Gastrocnemius medialis (tissue), 4 donors: Measurements from ENCODE around the gene RELT. TPM values are rescaled to one million over a fixed set of nuclear protein-coding genes. Genes with fewer than 3 reads are reported as not detected.

Experiments used
- ATAC-seq, 2 donors: fragments of 150-250 bp; one replicate each; pipeline ENCODE4 v1.9.1; 2016
- DNase-seq, 2 donors: peaks; one replicate each; pipeline ENCODE4 v3.0.0-alpha.2; 2019
- H3K27ac ChIP-seq, 4 donors: fragments of 200-600 bp; sonication (generic); 1 replicate in 1 of 4; 2 replicates in 3 of 4; pipeline ENCODE4 v1.5.1; 2016 to 2018; ENCODE audit warnings: mild to moderate bottlenecking in 2 of 4, moderate library complexity in 1 of 4
- H3K27me3 ChIP-seq, 3 donors: fragments of 200-600 bp; sonication (generic) in 2 of 3; 1 replicate in 1 of 3; 2 replicates in 2 of 3; pipeline versions ENCODE4 v1.5.1 to v1.6.0; 2016 to 2019; ENCODE audit warnings: mild to moderate bottlenecking in 1 of 3, moderate library complexity in 1 of 3
- H3K36me3 ChIP-seq, 2 donors: fragments of 200-600 bp; sonication (generic) in 1 of 2; one replicate each; pipeline ENCODE4 v1.5.1; 2017 to 2018
- H3K4me1 ChIP-seq, 2 donors: fragments of 200-600 bp; sonication (generic) in 1 of 2; one replicate each; pipeline ENCODE4 v1.5.1; 2016 to 2017; ENCODE audit warnings: mild to moderate bottlenecking in 2 of 2
- H3K4me3 ChIP-seq, 4 donors: fragments of 200-600 bp; sonication (generic) in 3 of 4; 1 replicate in 1 of 4; 2 replicates in 3 of 4; pipeline ENCODE4 v1.5.1; 2016 to 2019; ENCODE audit warnings: mild to moderate bottlenecking in 2 of 4
- H3K9me3 ChIP-seq, 3 donors: fragments of 200-600 bp; sonication (generic) in 2 of 3; 1 replicate in 1 of 3; 2 replicates in 2 of 3; pipeline ENCODE4 v1.5.1; 2016 to 2019
- POLR2A ChIP-seq, 2 donors: fragments of 450-650 bp; IDR thresholded peaks; one replicate each; pipeline ENCODE4 v1.6.1; 2017; ENCODE audit warnings: antibody characterized with exemption in 2 of 2, mild to moderate bottlenecking in 2 of 2, moderate library complexity in 2 of 2
- in situ Hi-C, 4 donors: fragments of 200-750 bp; cut with MboI; loops; one replicate each; pipeline versions ENCODE4 v1.15.0 to v1.8.0; 2017; ENCODE audit warnings: low sequenced_read_pairs in 4 of 4
- intact Hi-C: fragments of 100-400 bp; cut with DNase I; formaldehyde crosslinking; loops from one replicate; pipeline ENCODE4 v1.15.1; 2023; ENCODE audit warnings: low total_unique reads
- total RNA-seq, 4 donors: library from RNA; depleted of rRNA; stranded (reverse); fragments of >200 nt; gene quantifications; one replicate each; pipeline versions ENCODE4 v1.1.0 to v1.2.3, GENCODE V29; 2016
- TF ChIP-seq, protein P1 (sequence below), 5 experiments: fragments of 450-650 bp in 3 of 5; fragments of 200-600 bp in 2 of 5; sonication (generic) in 2 of 5; IDR thresholded peaks in 4 of 5; conservative IDR thresholded peaks in 1 of 5; 1 replicate in 4 of 5; 2 replicates in 1 of 5; pipeline ENCODE4 v1.5.1; 2016 to 2019; ENCODE audit warnings: antibody characterized with exemption in 5 of 5, mild to moderate bottlenecking in 3 of 5, moderate library complexity in 3 of 5

The RELT gene
- total RNA-seq, 4 donors from 2014 or later: 18.5 to 63.5 (median 36.7) TPM

DNA sequence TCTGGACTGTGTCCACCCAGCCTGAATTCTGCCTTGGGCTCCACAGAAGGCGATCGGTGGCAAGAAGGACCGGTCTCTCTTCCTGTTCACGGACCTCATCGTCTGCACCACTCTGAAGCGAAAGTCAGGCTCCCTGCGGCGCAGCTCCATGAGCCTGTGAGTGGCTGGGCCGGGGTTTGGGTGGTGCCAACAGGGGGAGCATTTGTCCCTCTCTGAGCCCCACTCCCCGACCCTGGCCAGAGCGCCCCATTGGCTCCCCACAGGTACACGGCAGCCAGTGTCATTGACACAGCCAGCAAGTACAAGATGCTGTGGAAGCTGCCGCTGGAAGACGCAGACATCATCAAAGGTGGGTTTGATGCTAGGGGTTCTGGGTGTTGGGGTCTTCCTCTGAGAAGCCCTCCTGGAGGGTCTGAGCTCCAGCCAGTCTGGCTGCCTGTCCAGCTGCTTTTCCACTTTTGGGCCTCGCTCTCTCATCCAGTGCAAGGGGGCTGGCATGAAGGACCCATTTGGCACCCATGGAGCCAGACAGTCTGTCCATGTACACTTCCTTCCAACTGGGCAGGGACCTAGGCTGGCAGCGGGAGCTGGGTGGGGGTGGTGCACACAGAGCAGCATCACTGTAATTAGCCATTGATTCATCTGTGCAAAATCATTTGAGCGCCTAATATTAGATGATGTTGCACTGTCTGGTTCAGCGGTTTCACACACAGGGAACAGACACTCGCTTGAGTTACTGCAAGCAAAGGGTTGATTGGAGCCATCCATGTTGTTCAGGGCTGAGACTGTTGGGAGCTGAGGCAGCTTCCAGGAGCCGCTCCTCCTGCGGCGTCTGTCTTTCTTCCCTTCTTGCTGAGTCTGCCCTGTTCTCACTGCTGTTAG, 19.0 kb upstream of the RELT start:
- TF ChIP-seq, protein P1, sequence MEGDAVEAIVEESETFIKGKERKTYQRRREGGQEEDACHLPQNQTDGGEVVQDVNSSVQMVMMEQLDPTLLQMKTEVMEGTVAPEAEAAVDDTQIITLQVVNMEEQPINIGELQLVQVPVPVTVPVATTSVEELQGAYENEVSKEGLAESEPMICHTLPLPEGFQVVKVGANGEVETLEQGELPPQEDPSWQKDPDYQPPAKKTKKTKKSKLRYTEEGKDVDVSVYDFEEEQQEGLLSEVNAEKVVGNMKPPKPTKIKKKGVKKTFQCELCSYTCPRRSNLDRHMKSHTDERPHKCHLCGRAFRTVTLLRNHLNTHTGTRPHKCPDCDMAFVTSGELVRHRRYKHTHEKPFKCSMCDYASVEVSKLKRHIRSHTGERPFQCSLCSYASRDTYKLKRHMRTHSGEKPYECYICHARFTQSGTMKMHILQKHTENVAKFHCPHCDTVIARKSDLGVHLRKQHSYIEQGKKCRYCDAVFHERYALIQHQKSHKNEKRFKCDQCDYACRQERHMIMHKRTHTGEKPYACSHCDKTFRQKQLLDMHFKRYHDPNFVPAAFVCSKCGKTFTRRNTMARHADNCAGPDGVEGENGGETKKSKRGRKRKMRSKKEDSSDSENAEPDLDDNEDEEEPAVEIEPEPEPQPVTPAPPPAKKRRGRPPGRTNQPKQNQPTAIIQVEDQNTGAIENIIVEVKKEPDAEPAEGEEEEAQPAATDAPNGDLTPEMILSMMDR (IDR thresholded peaks at IDR 0.05 in 4 of 5, conservative IDR thresholded peaks at IDR 0.05 in 1 of 5): no peak
- no peak for TF ChIP-seq POLR2A (IDR thresholded peaks at IDR 0.05)
- H3K9me3 ChIP-seq: no peaks in the 10 kb centered on the region
- in situ Hi-C loops: loop anchor here in 2 of 4 donors (10.0 kb wide), 1 partner anchor 308 kb away; no protein-coding TSS in a partner anchor
- H3K27me3 ChIP-seq: no peaks in the 10 kb centered on the region
- no peak overlapping the region for H3K4me3 ChIP-seq
- no peaks in the 10 kb centered on the region for H3K36me3 ChIP-seq
- peak overlapping the region in 1 of 4 donors; percentile 0 for H3K27ac ChIP-seq
- intact Hi-C loops: no loop called here
- DNase-seq (no peak), ATAC-seq (no peak)
- peaks cover 9 to 11% of the 10 kb centered on the region in 2 donors for H3K4me1 ChIP-seq

DNA sequence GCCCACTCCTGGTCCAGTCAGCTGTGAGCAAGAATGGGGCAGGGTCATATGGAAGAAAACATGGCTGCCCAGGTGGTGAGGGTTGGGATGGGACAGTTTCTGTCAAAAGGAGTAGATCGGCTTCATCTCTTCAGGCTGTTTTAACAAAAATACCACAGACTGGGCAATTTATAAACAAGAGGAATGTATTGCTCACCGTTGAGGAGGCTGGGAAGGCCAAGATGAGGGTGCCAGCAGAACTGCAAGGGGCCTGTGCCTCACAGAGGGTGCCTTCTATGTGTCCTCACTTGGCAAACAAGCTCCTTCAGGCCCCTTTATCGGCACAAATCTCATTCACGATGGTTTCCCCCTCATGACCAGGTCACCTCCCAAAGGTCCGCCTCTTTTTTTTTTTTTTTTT, 18.1 kb upstream of the RELT start:
- Histone ChIP-seq H3K4me1 (peaks cover 9 to 11% of the 10 kb centered on the region in 2 donors), H3K27ac (peak overlapping the region in 2 of 4 donors; percentile 0 to 28), H3K36me3 (peaks cover 0 to under 1% of the 10 kb centered on the region in 2 donors), H3K4me3 (no peak overlapping the region), H3K27me3 (no peaks in the 10 kb centered on the region), H3K9me3 (no peaks in the 10 kb centered on the region)
- no peak for ATAC-seq
- in situ Hi-C loops: loop anchor here in 2 of 4 donors (10.0 kb wide), 1 partner anchor 307 kb away; no protein-coding TSS in a partner anchor
- no peak for TF ChIP-seq POLR2A (IDR thresholded peaks at IDR 0.05)
- TF ChIP-seq, protein P1 (IDR thresholded peaks at IDR 0.05 in 4 of 5, conservative IDR thresholded peaks at IDR 0.05 in 1 of 5): no peak
- DNase-seq: no peak
- intact Hi-C loops: no loop called here

DNA sequence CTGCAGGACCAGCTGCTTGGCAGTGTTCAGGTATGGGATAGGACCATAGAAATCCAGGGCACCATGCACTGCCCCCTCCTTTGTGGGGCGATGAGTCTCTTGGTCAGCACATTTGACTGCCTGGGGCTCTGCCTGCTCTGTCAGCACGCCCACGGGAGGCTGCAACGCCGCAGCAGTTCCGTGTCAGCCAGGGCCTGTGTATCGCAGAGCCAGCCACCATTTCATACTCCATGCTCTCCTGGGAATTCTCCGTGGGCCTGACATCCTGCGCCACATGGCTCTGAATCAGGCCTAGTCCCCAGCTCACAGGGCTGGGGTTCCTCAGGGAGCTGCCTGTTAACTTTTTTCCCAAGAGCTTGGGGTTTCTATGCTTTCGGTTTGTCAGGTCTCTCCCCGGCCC, 16.9 kb upstream of the RELT start:
- TF ChIP-seq, protein P1 (IDR thresholded peaks at IDR 0.05 in 4 of 5, conservative IDR thresholded peaks at IDR 0.05 in 1 of 5): no peak
- Histone ChIP-seq H3K27me3 (no peaks in the 10 kb centered on the region), H3K27ac (peak overlapping the region; percentile 58 to 68 (median 61)), H3K36me3 (peaks cover 0 to 4% of the 10 kb centered on the region in 2 donors), H3K9me3 (no peaks in the 10 kb centered on the region), H3K4me1 (peaks cover 9 to 11% of the 10 kb centered on the region in 2 donors), H3K4me3 (no peak overlapping the region)
- peak in 1 of 2 donors; percentile 52 for DNase-seq
- in situ Hi-C loops: loop anchor here in 2 of 4 donors (10.0 kb wide), 1 partner anchor 305 kb away; no protein-coding TSS in a partner anchor
- intact Hi-C loops: no loop called here
- ATAC-seq: peak; percentile 44 to 57

DNA sequence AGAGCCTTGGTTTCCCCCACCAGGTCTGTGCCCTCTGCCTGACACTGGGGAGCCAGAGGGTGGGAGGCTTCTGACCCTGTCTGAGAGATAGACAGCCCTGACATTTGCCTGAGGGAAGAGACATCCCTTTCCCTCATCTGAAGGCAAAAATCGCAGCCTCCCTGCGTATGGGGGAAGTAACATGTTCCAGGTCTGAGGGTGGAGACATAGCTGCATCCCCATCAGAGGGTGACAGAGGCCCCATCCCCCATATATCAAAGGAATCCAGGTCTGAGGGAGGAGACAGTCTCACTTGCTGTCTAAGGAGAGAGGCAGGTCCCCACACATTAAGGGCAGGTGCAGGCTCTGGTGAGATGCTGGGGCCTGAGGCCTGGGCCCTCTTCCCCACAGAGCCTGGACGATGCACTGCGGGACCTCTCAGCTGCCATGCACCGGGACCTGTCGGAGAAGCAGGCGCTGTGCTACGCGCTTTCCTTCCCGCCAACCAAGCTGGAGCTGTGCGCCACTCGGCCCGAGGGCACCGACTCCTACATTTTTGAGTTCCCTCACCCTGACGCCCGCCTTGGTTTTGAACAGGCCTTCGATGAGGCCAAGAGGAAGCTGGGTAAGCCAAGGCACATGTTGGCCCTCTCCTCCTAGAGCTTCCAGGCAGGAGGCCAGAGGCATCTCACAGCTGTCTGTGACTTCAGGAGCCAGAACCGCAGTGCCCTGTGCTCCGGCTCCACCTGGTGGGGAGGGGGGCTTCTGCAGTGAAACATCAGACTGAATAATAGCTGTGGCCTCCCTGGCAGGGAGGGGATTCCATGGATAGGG, 16.1 kb upstream of the RELT start:
- DNase-seq (peak in 1 of 2 donors; percentile 59), ATAC-seq (peak; percentile 58 to 60)
- no peaks in the 10 kb centered on the region for H3K9me3 ChIP-seq
- TF ChIP-seq, protein P1 (IDR thresholded peaks at IDR 0.05 in 4 of 5, conservative IDR thresholded peaks at IDR 0.05 in 1 of 5): peak in 4 of 5 experiments; percentile 11 to 44 (median 43)
- TF ChIP-seq POLR2A (IDR thresholded peaks at IDR 0.05): no peak
- H3K4me3 ChIP-seq: no peak overlapping the region
- peak overlapping the region; percentile 58 to 68 (median 61) for H3K27ac ChIP-seq
- no peaks in the 10 kb centered on the region for H3K27me3 ChIP-seq
- in situ Hi-C loops (loop anchor here in 2 of 4 donors (10.0 kb wide), 1 partner anchor 305 kb away; no protein-coding TSS in a partner anchor), intact Hi-C loops (no loop called here)
- H3K4me1 ChIP-seq: peaks cover 9 to 11% of the 10 kb centered on the region in 2 donors
- peaks cover 0 to 4% of the 10 kb centered on the region in 2 donors for H3K36me3 ChIP-seq
